GM12878 (cell line): ENCODE data around the gene CIAO1. TPM values are rescaled to one million over a fixed set of nuclear protein-coding genes. Genes with fewer than 3 reads are reported as not detected.

ENCODE experiments used
- ATAC-seq: fragments of 200-7000 bp; cut with Tn5 transposase; 3 replicates; pipeline ENCODE4 v1.9.1; 2020; ENCODE audit warnings: mild to moderate bottlenecking, moderate library complexity
- BruUV-seq: library from RNA; stranded (reverse); fragments of 400-500 nt; replicated peaks from 2 replicates; lab custom pipeline; 2021; lab: Mats Ljungman, UMichigan
- CTCF ChIA-PET: fragments of 300-600 bp; sonication (Branson Sonifier 250); formaldehyde crosslinking; extraction: SDS; loops from one replicate; lab custom pipeline; 2021; ENCODE audit warnings: inconsistent platforms; lab: Yijun Ruan, JAX
- POLR2A ChIA-PET: fragments of 350-600 bp; formaldehyde crosslinking; extraction: SDS; loops from one replicate; lab custom pipeline; 2021; ENCODE audit warnings: inconsistent platforms; lab: Charles Lee
- RAD21 ChIA-PET: fragments of 300-600 bp; sonication (Branson Sonifier 250); formaldehyde crosslinking; loops from one replicate; lab custom pipeline; 2023; ENCODE audit warnings: antibody characterized with exemption; ENCODE audit not compliant: unreplicated experiment; lab: Charles Lee
- SMC1A ChIA-PET: fragments of 300-600 bp; sonication (Branson Sonifier 250); formaldehyde crosslinking; loops from one replicate; lab custom pipeline; 2023; ENCODE audit not compliant: unreplicated experiment, uncharacterized antibody; lab: Charles Lee
- DNase-seq: peaks from one replicate; pipeline ENCODE4 v3.0.0-alpha.2; 2011; ENCODE audit warnings: low read depth, low spot score
- FAIRE-seq: peaks from 3 replicates; lab custom pipeline; 2011; peaks lifted over from hg19 to GRCh38; lab: Jason Lieb, UNC
- H2AFZ ChIP-seq: 2 replicates; pipeline ENCODE4 v1.6.0; 2011; ENCODE audit warnings: low read depth, low read length, control low read depth; ENCODE audit not compliant: control insufficient read depth
- H3K27ac ChIP-seq: 2 replicates; pipeline ENCODE4 v1.5.1; 2011; ENCODE audit warnings: control low read depth; ENCODE audit not compliant: control insufficient read depth, insufficient read depth
- H3K27me3 ChIP-seq, 2 experiments: replicated peaks in 1 of 2; 2 replicates each; pipeline versions ENCODE4 v1.6.0 to v1.6.1; 2011; ENCODE audit warnings: low read length in 1 of 2; ENCODE audit not compliant: control insufficient read depth in 2 of 2, insufficient read depth in 2 of 2
- H3K36me3 ChIP-seq, 2 experiments: 2 replicates each; pipeline ENCODE4 v1.5.1; 2011; ENCODE audit warnings: low read length in 1 of 2; ENCODE audit not compliant: control insufficient read depth in 2 of 2, insufficient read depth in 2 of 2
- H3K4me1 ChIP-seq: 2 replicates; pipeline ENCODE4 v1.6.1; 2011; ENCODE audit warnings: mild to moderate bottlenecking, low read length, moderate library complexity, mixed read lengths; ENCODE audit not compliant: control insufficient read depth, insufficient read depth
- H3K4me2 ChIP-seq: 2 replicates; pipeline ENCODE4 v1.6.0; 2011; ENCODE audit warnings: control low read depth; ENCODE audit not compliant: control insufficient read depth, insufficient read depth
- H3K4me3 ChIP-seq: fragments of 200-600 bp; sonication (generic); 2 replicates; pipeline ENCODE4 v1.5.1; 2016
- H3K79me2 ChIP-seq: 2 replicates; pipeline ENCODE4 v1.6.0; 2011; ENCODE audit warnings: low read length; ENCODE audit not compliant: control insufficient read depth, insufficient read depth
- H3K9ac ChIP-seq: 2 replicates; pipeline ENCODE4 v1.8.0; 2011; ENCODE audit warnings: low read length, control low read depth, mixed read lengths; ENCODE audit not compliant: control insufficient read depth, insufficient read depth
- H3K9me3 ChIP-seq: replicated peaks from 3 replicates; pipeline ENCODE4 v1.5.1; 2011; ENCODE audit warnings: mild to moderate bottlenecking, low read length; ENCODE audit not compliant: control insufficient read depth, insufficient read depth
- H4K20me1 ChIP-seq: 2 replicates; pipeline ENCODE4 v1.6.0; 2011; ENCODE audit not compliant: control insufficient read depth, insufficient read depth
- BRCA1 ChIP-seq: IDR thresholded peaks from 2 replicates; pipeline ENCODE4 v1.6.1; 2011; ENCODE audit warnings: low read depth, low read length, improper control_type of control experiment
- EED ChIP-seq: sonication (generic); IDR thresholded peaks from 2 replicates; pipeline ENCODE4 v1.6.1; 2016; ENCODE audit warnings: antibody characterized with exemption, low read depth
- PAX8 ChIP-seq: fragments of 450-650 bp; IDR thresholded peaks from 2 replicates; pipeline ENCODE4 v1.6.1; 2017; ENCODE audit warnings: mild to moderate bottlenecking, moderate library complexity
- RAD21 ChIP-seq: IDR thresholded peaks from 2 replicates; pipeline ENCODE4 v1.6.1; 2011; ENCODE audit warnings: mild to moderate bottlenecking, low read depth, low read length, moderate library complexity; ENCODE audit not compliant: insufficient read depth
- SMC3 ChIP-seq: IDR thresholded peaks from 2 replicates; pipeline ENCODE4 v1.6.1; 2011; ENCODE audit warnings: low read length, improper control_type of control experiment, borderline replicate concordance
- TCF12 ChIP-seq: IDR thresholded peaks from 2 replicates; pipeline ENCODE4 v1.6.1; 2011; ENCODE audit warnings: low read depth, mild to moderate bottlenecking, low read length
- WGBS: methylation state at CpG from one replicate; pipeline ENCODE4 v1.1.6; 2016; ENCODE audit warnings: low lambda C conversion rate; ENCODE audit not compliant: insufficient replicate concordance, insufficient coverage; ENCODE audit errors: missing lambda C conversion rate; 5-methylcytosine and 5-hydroxymethylcytosine counted together
- in situ Hi-C: fragments of 300-500 bp; cut with MboI; formaldehyde crosslinking; loops from 9 replicates; pipeline ENCODE4 v1.14.3; 2018; ENCODE audit warnings: mixed read lengths
- intact Hi-C: fragments of 100-400 bp; cut with micrococcal nuclease; formaldehyde crosslinking; loops from one replicate; pipeline ENCODE4 v1.14.2; 2022; ENCODE audit not compliant: unreplicated experiment
- polyA plus RNA-seq, 11 experiments: library from polyadenylated mRNA; depleted of rRNA in 4 of 11; unstranded in 6 of 11; stranded (reverse) in 5 of 11; fragments of >200 nt; fragmentation: Nextera tagmentation in 4 of 11; fragmentation: Illumina TruSeq in 1 of 11; extraction: Ambion mirVana in 4 of 11; extraction: Trizol in 1 of 11; gene quantifications; 1 replicate in 1 of 11; 2 replicates in 10 of 11; pipeline versions ENCODE4 v1.2.1 to v1.2.3, GENCODE V29; 2011 to 2016; ENCODE audit warnings: inconsistent platforms in 2 of 11, missing spikeins in 2 of 11, low read depth in 1 of 11
- total RNA-seq, 4 experiments: library from RNA; depleted of rRNA in 3 of 4; stranded (reverse); fragments of >200 nt in 3 of 4; fragmentation: Illumina TruSeq in 1 of 4; extraction: Trizol in 1 of 4; gene quantifications; 2 replicates each; pipeline versions ENCODE4 v1.2.1 to v1.2.3, GENCODE V29; 2013 to 2021
- TF ChIP-seq, protein P1 (sequence below): fragments of 450-650 bp; IDR thresholded peaks from 2 replicates; pipeline ENCODE4 v1.6.1; 2017; ENCODE audit warnings: mild to moderate bottlenecking, moderate library complexity
- TF ChIP-seq, protein P2 (sequence below), 3 experiments: IDR thresholded peaks in 2 of 3; conservative IDR thresholded peaks in 1 of 3; 2 replicates each; pipeline ENCODE4 v1.5.1; 2011; ENCODE audit warnings: low read depth in 3 of 3, low read length in 3 of 3, mild to moderate bottlenecking in 3 of 3, control low read depth in 2 of 3, moderate library complexity in 2 of 3, inconsistent platforms in 1 of 3, mixed read lengths in 1 of 3; ENCODE audit not compliant: control insufficient read depth in 2 of 3, insufficient read depth in 1 of 3; ENCODE audit errors: extremely low read depth in 1 of 3

Gene CIAO1
- total and polyA plus RNA-seq, 10 of the 15 experiments (the other 5 are each of a cell fraction or from before 2014, with no cell fraction given): 8.3 to 89.4 (median 63.4) TPM

DNA sequence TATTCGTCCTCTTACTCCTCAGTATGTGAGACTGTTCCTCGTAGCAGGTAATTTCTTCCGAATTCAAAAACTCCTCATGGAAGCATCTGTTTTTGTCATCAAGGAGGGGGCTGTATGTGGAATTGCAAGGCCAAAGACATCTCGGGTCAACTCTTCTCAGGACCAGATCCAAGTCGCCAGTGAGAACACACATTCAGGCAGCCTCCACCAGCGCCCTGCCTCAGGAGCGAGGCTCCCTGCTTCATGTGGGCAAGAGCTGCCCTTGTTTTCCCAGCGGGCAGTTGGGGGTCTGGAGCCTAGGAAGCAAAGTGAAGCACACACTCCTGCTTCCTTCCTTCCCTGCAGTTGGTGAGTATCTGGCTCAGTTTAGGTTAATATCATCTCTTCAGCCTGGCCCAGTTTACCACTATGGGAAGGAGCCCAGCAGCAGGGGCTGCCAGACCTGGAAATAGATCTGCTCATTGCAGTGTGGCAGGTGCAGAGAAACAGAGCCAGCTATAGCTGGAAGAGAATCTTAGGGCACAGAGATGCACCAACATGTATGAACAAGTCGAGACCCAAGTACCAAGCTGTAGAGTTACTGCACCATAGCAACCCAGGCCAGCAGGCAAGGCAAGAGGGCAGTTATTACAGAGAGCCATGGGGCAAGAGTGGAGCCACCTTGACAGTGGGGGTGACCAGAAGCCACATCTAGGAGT, 25.5 kb upstream of the CIAO1 start (continued):
- TF ChIP-seq, protein P1, sequence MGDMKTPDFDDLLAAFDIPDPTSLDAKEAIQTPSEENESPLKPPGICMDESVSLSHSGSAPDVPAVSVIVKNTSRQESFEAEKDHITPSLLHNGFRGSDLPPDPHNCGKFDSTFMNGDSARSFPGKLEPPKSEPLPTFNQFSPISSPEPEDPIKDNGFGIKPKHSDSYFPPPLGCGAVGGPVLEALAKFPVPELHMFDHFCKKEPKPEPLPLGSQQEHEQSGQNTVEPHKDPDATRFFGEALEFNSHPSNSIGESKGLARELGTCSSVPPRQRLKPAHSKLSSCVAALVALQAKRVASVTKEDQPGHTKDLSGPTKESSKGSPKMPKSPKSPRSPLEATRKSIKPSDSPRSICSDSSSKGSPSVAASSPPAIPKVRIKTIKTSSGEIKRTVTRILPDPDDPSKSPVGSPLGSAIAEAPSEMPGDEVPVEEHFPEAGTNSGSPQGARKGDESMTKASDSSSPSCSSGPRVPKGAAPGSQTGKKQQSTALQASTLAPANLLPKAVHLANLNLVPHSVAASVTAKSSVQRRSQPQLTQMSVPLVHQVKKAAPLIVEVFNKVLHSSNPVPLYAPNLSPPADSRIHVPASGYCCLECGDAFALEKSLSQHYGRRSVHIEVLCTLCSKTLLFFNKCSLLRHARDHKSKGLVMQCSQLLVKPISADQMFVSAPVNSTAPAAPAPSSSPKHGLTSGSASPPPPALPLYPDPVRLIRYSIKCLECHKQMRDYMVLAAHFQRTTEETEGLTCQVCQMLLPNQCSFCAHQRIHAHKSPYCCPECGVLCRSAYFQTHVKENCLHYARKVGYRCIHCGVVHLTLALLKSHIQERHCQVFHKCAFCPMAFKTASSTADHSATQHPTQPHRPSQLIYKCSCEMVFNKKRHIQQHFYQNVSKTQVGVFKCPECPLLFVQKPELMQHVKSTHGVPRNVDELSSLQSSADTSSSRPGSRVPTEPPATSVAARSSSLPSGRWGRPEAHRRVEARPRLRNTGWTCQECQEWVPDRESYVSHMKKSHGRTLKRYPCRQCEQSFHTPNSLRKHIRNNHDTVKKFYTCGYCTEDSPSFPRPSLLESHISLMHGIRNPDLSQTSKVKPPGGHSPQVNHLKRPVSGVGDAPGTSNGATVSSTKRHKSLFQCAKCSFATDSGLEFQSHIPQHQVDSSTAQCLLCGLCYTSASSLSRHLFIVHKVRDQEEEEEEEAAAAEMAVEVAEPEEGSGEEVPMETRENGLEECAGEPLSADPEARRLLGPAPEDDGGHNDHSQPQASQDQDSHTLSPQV: no peak
- no peak for TF ChIP-seq TCF12
- no peak for TF ChIP-seq PAX8
- TF ChIP-seq EED: no peak
- TF ChIP-seq, all 136 proteins: peak for 0

DNA sequence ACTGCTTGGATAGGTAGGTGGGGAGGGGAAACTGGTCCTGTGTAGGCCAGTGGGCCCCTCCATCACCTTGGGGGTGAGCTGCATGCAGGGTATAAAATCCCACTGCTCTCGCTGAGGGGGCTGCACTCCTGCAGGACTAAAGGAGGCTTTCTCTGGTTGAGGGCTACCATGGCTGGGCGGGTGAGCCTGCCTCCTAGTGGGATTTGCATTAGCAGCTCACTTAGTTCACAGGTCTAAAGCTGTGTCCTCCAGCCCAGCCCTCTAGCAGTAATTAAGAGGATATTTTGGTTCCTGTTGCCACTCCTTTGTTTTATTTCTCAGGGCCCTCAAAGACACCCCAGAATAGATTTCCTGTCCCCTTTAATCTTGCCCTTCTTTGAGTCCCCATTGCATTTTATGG, 24.8 kb upstream of the CIAO1 start:
- H3K9me3 ChIP-seq: no peaks in the 10 kb centered on the region
- no peaks in the 10 kb centered on the region for H3K79me2 ChIP-seq
- ChIA-PET CTCF (interaction anchor here (0.8 to 3.1 kb wide), 15 partner anchors 7 to 249 kb away, joined by 3 to 18 read pairs (median 4); partner anchors contain the start of genes ASTL and STARD7), RAD21 (interaction anchor here (1.1 to 3.5 kb wide), 6 partner anchors 8 to 65 kb away, joined by 3 to 13 read pairs (median 4); partner anchors contain the start of gene STARD7), POLR2A (interaction anchor here (1.1 to 2.7 kb wide), 5 partner anchors 7 to 37 kb away, joined by 5 to 14 read pairs (median 7); no protein-coding TSS in a partner anchor), SMC1A (interaction anchor here (0.8 to 4.4 kb wide), 12 partner anchors 8 to 95 kb away, joined by 3 to 26 read pairs (median 4); partner anchors contain the start of gene NCAPH)
- H3K27ac ChIP-seq: peak overlapping the region; percentile 89; the same call in 1 of the 2 replicates
- WGBS: 79% methylated on average over 2 of the region's 2 CpGs
- no TSS peak for BruUV-seq
- H2AFZ ChIP-seq: no peak overlapping the region
- peak; percentile 35 for FAIRE-seq
- peaks cover 32% of the 10 kb centered on the region for H3K4me1 ChIP-seq
- TF ChIP-seq, protein P2, sequence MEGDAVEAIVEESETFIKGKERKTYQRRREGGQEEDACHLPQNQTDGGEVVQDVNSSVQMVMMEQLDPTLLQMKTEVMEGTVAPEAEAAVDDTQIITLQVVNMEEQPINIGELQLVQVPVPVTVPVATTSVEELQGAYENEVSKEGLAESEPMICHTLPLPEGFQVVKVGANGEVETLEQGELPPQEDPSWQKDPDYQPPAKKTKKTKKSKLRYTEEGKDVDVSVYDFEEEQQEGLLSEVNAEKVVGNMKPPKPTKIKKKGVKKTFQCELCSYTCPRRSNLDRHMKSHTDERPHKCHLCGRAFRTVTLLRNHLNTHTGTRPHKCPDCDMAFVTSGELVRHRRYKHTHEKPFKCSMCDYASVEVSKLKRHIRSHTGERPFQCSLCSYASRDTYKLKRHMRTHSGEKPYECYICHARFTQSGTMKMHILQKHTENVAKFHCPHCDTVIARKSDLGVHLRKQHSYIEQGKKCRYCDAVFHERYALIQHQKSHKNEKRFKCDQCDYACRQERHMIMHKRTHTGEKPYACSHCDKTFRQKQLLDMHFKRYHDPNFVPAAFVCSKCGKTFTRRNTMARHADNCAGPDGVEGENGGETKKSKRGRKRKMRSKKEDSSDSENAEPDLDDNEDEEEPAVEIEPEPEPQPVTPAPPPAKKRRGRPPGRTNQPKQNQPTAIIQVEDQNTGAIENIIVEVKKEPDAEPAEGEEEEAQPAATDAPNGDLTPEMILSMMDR (IDR thresholded peaks at IDR 0.05 in 2 of 3, conservative IDR thresholded peaks at IDR 0.05 in 1 of 3; ENCODE audit: control insufficient read depth in 2 of 3, extremely low read depth in 1 of 3, insufficient read depth in 1 of 3, low read depth in 3 of 3, low read length in 3 of 3): peak; percentile 3 to 6 (median 5); a peak in 1 of 6 replicates
- TF ChIP-seq SMC3 (0 out of 2 replicates have a peak, but pooled peaks have one; percentile 12), RAD21 (peak; percentile 30; the same call in 1 of the 2 replicates), BRCA1 (no peak)
- intact Hi-C loops: no loop called here
- no peaks in the 10 kb centered on the region; a peak in 1 of 4 replicates for H3K36me3 ChIP-seq
- H3K27me3 ChIP-seq: no peaks in the 10 kb centered on the region
- no peak; the same call in 2 of the 3 replicates for ATAC-seq
- no peaks in the 10 kb centered on the region for H4K20me1 ChIP-seq
- H3K9ac ChIP-seq: no peak overlapping the region
- DNase-seq: no peak
- in situ Hi-C loops: no loop called here
- H3K4me3 ChIP-seq: no peak overlapping the region
- H3K4me2 ChIP-seq: peak overlapping the region; percentile 90; the same call in 1 of the 2 replicates
